ELF-1 (cell line): Measurements from ENCODE around the gene TNFRSF8.

Experiments used
- DNase-seq: peaks from one replicate; pipeline ENCODE4 v3.0.0-alpha.2; 2016; ENCODE audit warnings: low read depth, low spot score

TNFRSF8 gene

DNA sequence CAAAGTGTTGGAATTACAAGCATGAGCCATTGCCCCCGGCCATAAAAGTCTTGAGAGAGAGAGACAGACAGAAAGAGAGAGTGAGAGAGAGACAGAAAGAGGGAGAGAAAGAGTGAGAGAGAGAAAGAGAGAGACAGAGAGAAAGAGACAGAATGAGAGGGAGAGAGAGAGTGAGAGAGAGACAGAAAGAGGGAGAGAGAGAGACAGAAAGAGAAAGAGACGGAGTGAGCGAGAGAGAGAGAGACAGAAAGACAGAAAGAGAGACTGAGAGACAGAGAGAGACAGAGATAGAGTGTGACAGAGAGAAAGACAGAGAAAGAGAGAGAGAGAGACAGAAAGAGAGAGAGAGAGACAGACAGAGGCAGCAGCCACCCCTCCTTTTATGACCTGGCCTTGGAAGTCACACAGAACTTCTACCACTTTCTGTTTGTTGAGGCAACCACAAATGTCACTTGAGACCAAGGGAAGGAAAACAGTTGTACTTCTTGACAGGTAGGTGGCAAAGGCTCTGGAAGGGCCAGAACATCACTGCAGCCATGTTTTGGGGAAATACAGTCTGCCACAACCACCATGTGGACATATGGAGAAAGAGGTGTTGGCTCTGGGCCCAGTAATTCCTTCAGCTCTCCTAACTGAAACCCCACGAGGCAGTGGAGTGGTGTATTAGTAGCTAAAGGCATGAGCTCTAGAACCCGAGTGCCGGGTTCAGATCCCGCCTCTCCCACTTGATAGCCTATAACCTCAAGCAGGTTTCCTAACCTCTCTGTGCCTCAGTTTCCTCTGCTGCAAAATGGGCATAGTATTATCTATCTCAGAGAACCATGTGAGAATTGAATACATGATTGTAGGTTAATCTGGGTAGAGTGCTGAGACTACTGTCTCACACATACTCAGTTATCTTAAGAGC lies 50.6 kb downstream of the TNFRSF8 start:
- no peak for DNase-seq

DNA sequence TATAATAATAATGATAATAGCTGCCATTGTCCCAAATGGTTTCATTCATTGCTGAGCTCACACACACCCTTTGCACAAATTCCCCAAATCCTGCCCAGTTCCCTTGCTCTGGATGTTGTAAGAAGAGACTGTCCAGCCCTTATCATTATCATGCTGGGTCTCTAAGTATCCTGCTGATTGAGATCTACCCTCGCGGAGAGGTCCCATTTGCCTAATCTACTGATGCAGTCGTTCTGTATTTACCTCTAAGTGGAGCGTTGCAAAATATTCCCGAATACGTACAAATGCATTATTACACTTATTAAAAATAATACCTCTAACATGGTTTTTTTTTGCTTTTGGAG lies 51.2 kb downstream of the TNFRSF8 start:
- no peak for DNase-seq

DNA sequence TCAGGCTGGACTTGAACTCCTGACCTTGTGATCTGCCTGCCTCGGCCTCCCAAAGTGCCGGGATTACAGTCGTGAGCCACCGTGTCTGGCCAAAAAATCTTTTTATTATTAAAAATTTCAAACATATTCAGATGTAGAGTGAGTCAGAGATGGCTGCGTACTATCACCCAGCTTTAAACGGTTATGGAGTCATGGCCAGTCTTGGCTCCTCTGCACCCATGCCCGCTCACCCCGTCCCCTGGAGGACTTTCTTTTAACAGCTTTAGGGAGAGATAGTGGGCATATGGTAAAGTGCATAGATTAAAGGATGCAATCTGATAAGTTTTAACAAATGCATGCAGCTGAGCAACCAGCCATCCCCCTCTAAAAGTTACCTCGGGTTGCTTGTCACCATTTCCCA lies 51.8 kb downstream of the TNFRSF8 start:
- no peak for DNase-seq

DNA sequence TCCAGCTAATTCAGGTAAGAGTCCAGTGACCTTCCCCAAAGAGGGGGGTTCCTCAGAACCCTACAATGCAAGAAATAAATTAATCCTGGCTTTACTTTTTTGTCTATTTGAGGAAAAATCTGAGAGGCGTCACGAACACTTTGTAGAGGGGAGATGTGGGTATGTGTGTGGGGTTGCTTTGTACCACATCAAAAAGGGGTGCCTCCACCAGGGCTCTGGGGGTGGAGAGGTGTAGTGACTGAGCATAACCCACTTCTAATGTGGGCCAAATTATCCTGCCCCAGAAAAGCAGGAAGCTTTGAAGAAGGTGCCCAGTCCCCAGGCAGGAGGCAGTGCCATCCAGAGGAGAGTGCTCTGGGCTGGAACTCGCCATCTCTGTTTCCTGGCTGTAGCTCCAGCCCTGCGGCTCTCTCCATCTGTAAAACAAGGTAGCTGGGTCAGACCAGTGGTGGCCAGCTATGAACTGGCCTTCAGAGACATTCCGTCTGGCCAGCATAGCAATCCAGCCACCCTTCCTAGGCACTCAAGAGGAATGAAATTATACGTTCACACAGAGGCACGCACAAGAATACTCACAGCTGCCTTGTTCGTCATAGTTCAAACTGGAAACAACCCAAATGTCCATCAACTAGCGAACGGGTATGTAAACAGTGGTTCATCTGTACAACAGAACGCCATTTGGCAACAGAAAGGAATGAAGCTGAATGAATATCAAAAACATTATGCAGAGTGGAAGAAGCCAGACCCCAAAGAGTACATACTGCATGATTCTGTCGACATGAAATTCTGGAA lies 58.3 kb downstream of the TNFRSF8 start:
- no peak for DNase-seq

DNA sequence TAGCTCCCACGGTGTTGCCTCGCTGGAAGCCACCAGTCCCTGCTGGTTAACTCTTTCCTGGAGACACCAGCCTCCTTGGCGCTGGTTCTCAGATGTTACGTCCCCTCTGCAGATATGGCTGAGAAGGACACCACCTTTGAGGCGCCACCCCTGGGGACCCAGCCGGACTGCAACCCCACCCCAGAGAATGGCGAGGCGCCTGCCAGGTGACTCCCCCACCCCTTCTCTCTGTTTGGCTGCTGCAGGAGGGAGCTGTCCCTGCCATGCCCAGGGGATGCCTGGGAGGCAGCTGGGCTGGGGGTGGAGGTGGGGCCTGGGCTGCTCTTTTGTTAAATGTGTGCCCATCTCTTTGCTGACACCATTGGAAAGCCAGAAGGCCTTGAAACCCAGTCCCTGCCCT lies 60.1 kb downstream of the TNFRSF8 start:
- DNase-seq = no peak

DNA sequence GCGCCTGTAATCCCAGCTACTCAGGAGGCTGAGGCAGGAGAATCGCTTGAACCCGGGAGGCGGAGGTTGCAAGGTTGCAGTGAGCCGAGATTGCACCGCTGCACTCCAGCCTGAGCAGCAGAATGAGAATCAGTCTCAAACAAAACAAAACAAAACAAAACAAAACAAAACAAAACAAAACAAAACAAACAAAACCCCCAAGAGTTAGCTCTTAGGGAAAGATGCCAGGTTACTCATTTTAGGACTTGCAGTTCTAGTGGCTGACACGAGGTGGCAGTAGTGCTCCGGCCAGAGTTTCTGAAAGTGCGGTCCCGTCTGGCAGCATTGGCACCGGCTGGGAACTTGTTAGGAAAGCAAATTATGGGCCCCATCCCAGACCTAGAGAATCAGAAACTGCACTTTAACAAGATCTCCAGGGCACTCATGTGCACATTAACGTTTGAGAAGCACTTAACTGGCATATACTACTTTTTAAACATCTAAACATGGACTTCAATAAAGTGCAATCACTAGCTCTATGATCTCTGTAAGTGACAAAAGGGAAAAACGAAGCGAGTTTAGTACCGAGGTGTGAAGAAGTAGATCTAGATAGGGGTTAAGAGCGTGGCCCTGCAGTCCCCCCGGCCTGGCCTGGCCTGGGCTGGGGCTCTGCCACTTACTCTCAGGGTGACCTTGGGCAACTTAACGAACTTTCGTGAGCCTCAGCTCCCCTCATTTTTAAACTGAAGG lies 61.8 kb downstream of the TNFRSF8 start:
- peak; percentile 73 for DNase-seq

DNA sequence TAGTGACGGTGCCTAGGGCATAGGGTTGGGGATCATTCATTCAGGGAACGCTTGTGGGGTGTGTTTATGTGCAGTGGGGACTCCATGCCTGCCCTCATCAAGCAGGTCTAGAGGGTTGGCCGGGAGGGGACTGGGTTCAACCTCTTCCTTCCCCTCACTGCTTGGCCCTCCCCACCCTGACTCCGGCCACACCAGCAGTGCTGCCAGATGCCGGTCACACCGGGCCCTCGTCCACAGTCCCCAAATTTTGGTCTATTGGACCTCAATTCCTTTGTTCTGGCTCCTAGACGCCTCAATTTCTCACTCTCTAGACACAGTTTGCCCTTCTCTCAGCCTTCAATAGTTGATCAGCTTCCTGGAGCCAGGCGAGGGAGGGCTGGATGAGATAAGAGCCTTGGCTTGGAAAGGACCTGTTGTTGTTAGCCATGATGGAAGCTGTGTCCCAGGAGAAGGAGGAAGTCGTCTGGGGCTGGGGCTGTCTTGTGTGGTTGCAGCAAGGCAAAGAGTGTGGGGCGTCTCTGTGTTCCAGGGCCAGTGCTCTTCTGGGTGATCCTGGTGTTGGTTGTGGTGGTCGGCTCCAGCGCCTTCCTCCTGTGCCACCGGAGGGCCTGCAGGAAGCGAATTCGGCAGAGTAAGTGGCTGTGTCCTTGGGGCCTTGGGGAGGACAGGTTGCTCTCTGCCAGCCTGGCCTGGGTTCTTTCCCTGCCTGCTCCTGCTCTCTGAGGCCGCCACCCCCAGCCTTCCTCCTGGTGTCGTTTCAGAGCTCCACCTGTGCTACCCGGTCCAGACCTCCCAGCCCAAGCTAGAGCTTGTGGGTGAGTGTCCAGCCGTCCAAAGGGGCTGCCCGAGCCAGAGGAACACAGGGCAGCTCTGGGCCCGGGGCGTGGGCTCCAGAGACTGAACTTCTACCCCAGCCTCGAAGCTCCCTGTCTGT lies 62.6 kb downstream of the TNFRSF8 start:
- no peak for DNase-seq

DNA sequence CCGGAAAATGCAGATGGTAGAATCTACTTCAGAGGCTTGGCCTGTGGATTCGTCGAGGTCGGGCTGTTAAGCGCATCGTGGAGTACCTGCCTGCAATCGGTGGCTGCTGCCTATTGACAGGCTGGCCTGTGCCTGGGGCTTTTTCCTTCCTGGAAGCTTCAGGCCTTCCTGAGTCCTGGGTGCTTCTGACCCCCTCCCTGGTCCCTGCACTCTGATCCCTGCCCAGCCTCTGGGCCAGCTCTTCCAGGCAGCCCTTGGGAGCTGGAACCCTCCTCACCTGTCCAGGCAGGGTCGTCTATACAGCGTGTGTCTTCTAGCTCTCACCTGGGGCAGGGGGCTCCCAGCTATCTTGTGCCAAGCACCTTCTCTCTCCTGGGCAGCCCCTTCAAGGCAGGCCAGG lies 63.7 kb downstream of the TNFRSF8 start:
- no peak for DNase-seq

DNA sequence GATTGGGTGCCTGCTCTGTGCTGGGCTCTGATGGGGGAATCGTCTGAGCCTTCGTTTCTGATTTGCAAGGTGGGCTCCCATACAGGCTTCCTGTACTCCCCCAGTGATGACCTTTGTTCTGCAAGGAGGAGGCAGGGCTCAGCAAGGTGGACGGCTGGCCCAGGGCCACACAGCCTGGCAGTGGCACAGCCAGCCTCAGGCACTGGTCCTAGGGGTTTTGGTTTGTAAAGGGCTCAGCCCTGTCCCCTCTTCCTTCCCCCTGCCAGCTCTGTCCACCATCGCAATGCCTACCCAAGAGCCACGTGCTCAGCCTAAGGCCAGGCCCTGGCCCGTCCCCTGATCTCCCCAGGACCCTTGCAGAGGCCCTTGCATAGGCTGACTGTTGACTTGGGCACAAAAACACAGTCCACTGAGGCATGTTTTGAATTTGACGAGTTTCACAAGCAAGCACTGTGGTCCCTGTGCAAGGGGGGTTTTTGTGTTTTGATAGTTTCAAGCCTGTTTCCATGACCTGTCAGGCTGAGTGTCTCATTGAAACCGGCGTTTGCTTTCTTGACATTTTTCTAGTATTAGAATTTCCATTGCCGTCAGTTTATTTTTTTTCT lies 64.2 kb downstream of the TNFRSF8 start:
- no peak for DNase-seq

DNA sequence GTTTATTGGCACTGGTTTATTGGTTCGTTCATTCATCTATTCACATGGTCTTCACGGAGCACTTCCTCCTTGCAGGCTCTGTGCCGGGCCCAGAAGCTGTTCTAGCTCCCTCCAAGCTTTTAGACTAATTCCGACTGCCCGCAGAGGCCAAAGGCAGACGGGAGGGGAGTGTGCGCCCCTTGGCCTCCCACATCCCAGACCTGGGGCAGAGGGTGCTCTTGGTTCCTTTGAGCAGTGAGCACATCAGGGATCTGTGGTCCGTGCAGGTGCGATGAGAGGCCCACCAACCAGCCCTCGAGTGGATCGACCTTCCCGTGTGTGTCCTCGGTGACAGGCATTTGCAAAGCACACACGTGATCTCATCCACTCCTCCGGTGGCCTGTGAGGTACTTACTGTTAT lies 65.0 kb downstream of the TNFRSF8 start:
- DNase-seq = no peak

DNA sequence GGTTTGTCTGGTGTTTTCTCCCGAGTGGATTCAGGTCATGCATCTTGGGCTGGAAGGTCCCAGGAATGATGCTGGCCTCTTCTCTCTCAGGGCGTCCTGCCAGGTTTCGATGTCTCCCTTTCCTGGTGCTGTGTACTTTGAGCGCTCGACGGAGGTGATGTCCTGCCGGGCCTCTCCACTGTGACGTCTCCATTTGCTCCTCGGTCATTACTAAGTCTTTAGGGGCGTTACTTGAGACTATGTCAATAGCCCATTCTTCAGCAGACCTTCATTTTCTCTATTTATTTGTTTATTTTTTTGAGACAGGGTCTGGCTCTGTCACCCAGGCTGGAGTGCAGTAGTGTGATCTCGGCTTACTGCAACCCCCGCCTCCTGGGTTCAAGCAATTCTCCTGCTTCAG lies 66.5 kb downstream of the TNFRSF8 start:
- DNase-seq = no peak

DNA sequence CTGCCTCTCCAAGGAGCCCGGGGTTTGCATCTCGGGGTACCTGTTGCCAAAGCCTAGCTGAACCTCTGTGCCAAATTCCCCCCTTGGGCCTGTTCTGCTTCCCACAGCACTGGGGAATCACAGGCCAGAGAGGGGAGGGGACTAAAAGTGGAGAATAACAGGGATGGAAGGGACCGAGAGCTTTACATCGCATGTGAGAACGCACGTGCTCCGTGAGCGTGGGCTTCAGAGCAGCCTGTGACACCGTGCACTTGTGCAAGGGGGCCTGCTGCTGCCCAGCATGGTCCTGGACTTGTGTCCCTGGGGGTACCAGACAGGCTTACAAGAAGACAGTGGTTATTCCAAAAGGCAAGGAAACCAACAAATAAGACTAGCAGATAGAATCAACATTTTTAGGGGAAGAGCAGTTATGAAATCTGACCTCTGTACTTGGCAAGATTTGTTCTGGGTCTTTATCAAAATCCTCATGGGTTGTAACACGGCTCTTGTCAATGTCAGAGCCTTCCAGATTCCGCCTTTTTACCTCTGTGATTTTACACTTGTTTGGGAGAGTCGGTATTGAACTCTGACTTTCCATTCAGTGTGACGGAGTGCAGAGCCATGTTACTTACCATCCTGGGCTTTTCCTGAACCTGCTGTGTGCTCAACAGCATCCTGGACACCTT lies 67.5 kb downstream of the TNFRSF8 start:
- no peak for DNase-seq

DNA sequence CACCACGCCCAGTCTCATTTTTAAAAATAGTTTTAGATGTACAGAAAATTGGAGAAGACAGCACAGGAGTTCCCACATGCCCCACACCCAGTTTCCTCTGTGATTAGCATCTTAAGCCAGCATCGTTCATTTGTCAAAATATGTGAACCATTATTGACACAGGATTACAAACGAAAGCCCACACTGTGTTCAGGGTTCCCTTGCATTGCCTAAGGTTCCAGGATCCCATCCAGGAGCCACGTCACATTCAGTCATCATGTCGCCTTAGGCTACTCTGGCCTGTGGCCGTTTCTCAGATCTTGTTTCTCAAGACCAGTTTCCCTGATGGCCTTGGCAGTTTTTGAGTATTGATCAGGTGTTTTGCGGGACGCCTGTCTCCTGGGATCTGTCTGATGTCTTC lies 69.0 kb downstream of the TNFRSF8 start:
- DNase-seq = peak; percentile 37

DNA sequence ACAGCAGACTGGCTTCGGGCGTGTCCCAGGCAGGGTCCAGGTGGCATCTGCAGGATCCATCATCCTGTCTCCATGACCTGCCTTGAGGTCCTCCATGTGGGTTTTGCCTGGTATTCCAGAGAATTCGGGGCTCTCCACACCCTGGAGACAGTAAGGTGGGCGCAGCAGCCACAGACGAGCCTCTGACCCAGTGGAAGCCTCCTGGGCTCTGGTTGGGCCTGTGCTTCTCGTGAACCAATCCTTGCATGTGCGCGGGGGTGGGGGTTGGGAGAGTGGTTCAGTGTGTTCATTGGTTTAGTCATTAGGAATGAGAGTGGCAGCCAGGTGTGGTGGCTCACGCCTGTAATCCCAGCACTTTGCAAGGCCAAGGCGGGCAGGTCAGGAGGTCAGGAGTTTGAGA lies 71.6 kb downstream of the TNFRSF8 start:
- no peak for DNase-seq

DNA sequence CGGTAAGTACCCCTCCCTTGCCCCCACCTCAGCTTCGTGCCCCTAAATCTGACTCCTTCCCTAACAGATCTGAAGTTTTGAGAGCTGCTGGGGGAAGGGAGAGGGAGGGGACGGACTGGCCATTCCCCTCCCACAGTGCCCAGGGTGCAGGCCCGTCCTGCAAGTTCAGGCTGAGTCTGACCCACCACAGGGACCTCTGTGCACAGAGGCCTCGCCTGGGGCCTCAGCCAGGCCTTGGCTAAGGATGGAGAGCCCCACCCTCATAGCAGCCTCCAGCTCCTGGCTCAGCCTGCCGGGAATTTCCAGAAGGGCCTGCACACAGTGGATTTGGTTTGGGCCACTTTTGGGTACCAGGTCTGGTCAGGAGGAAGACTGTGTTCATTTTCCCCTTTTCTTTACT lies 72.5 kb downstream of the TNFRSF8 start:
- DNase-seq = no peak

DNA sequence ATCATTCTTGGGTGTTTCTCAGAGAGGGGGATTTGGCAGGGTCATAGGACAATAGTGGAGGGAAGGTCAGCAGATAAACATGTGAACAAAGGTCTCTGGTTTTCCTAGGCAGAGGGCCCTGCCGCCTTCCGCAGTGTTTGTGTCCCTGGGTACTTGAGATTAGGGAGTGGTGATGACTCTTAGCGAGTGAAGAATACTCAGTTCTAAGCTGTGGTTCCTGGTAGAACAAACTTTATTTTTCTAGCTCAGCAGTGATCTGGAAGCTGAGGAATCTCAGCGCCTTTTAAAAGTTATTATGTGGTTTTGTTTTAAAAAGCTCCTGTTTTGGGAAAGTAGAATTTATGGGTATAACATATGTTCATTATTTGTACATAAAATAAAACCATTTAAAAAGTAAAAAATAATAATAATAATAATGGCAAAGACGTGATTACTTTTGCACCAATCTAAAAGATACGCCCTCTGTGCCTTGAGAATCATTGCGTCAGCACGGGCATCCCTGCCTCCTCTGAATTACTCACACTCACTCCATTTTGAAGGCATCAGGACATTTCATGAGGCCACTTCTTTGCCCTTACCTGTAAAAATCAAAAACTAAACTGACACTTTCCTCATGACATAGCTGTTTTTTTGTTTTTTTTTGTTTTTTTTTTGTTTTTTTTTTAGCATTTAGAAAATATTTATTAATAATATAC lies 74.0 kb downstream of the TNFRSF8 start:
- DNase-seq = no peak

DNA sequence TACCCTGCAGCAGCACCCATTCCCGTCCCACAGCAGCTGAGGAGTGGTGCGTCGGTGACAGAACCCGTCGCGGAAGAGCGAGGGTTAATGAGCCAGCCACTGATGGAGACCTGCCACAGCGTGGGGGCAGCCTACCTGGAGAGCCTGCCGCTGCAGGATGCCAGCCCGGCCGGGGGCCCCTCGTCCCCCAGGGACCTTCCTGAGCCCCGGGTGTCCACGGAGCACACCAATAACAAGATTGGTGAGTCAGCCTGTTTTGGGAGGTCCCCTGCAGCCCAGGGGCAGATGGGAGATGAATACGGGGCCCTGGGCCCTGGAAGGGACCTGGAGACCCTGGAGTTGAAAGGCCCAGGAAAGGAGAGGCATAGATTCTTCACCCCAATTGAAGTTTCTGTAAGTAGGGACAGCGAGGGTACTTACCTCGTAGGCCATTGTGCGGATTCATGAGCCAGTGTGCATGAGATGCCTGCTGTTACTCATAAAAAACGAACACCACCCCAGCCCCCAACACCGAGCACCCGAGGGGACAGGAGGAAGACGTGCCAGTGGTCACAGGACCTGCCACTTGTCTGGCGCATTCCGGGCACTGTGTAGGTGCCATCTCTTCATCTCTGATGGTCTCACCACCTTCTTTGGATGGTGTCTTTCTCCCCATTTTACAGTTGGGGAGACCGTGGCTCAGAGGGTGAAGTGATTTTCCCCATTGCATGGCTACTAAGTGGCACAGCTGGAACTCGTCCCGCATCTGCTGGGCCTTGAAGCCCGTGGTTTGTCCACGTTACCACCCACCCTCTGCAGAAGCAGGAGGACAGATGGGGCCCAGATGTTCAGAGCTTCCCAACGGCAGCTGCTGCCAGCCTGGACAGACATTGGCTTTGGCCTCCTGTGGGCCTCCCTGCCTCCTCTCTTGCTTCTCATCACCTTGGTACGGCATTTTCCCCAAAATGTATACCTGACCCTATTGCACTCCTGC lies 75.4 kb downstream of the TNFRSF8 start:
- no peak for DNase-seq

DNA sequence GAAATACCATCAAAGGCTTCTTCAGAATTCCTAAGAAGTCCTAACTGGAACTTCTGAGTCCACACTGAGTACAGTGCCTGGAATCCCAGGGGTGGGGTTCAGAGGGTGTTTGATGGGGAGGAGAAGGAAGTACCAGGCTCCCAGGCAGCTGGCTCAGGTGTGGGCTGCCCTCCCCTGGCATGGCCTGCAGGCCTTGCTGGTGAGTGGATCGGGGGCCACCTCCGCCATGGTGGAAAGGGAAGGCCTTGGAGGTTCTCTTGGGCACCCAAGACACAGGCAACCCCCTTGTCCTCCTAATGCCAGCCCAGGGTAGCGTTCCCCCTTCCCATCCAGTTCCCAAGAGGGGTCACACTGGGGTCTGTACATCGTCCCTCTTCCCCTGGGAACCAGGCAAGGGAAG lies 76.9 kb downstream of the TNFRSF8 start:
- DNase-seq = no peak
